Hepatocyte (in vitro differentiated cells): ENCODE results near the gene ZNF223. TPM values are rescaled to one million over a fixed set of nuclear protein-coding genes. Genes with fewer than 3 reads are reported as not detected.

ENCODE experiments used
- DNase-seq: peaks from one replicate; pipeline ENCODE4 v3.0.0-alpha.2; 2016; ENCODE audit warnings: low spot score
- H2AFZ ChIP-seq: fragments of 200-600 bp; sonication (generic); 2 replicates; pipeline ENCODE4 v1.6.0; 2016; ENCODE audit warnings: antibody characterized with exemption, mild to moderate bottlenecking
- H3K27ac ChIP-seq: fragments of 200-600 bp; sonication (generic); 2 replicates; pipeline ENCODE4 v1.5.1; 2016; ENCODE audit warnings: mild to moderate bottlenecking
- H3K27me3 ChIP-seq: fragments of 200-600 bp; sonication (generic); 2 replicates; pipeline ENCODE4 v1.6.1; 2016
- H3K36me3 ChIP-seq: fragments of 200-600 bp; sonication (generic); replicated peaks from 2 replicates; pipeline ENCODE4 v1.5.1; 2016; ENCODE audit warnings: low read depth; ENCODE audit not compliant: insufficient read depth
- H3K4me1 ChIP-seq: fragments of 200-600 bp; sonication (generic); 2 replicates; pipeline ENCODE4 v1.5.1; 2016; ENCODE audit warnings: mild to moderate bottlenecking, moderate library complexity; ENCODE audit not compliant: insufficient read depth
- H3K4me2 ChIP-seq: fragments of 200-600 bp; sonication (generic); 2 replicates; pipeline ENCODE4 v1.6.0; 2016
- H3K4me3 ChIP-seq: fragments of 200-600 bp; sonication (generic); 2 replicates; pipeline ENCODE4 v1.5.1; 2016; ENCODE audit warnings: mild to moderate bottlenecking
- H3K79me2 ChIP-seq: fragments of 200-600 bp; sonication (generic); 2 replicates; pipeline ENCODE4 v1.6.0; 2017; ENCODE audit warnings: mild to moderate bottlenecking
- H3K9me2 ChIP-seq: fragments of 200-600 bp; sonication (generic); replicated peaks from 2 replicates; pipeline ENCODE4 v1.6.0; 2017; ENCODE audit warnings: mild to moderate bottlenecking; ENCODE audit not compliant: insufficient read depth
- H3K9me3 ChIP-seq: fragments of 200-600 bp; sonication (generic); 2 replicates; pipeline ENCODE4 v1.5.1; 2016; ENCODE audit warnings: low read depth, mild to moderate bottlenecking
- H4K20me1 ChIP-seq: fragments of 200-600 bp; sonication (generic); 2 replicates; pipeline ENCODE4 v1.6.0; 2016; ENCODE audit warnings: mild to moderate bottlenecking; ENCODE audit not compliant: insufficient read depth, poor library complexity, severe bottlenecking
- EZH2 ChIP-seq: fragments of 200-600 bp; sonication (generic); IDR thresholded peaks from 2 replicates; pipeline ENCODE4 v1.6.1; 2016; ENCODE audit warnings: antibody characterized with exemption, mild to moderate bottlenecking, borderline replicate concordance
- EZH2phosphoT487 ChIP-seq: fragments of 200-600 bp; sonication (generic); IDR thresholded peaks from one replicate; pipeline ENCODE4 v1.6.1; 2018; ENCODE audit warnings: antibody characterized with exemption, mild to moderate bottlenecking, low read depth, moderate library complexity; ENCODE audit not compliant: unreplicated experiment, severe bottlenecking
- WGBS: methylation state at CpG from one replicate; pipeline ENCODE4 v1.1.6; 2016; ENCODE audit warnings: low lambda C conversion rate; ENCODE audit errors: missing lambda C conversion rate; 5-methylcytosine and 5-hydroxymethylcytosine counted together
- polyA plus RNA-seq: library from polyadenylated mRNA; unstranded; fragments of >200 nt; fragmentation: Nextera tagmentation; extraction: Ambion mirVana; gene quantifications from 2 replicates; pipeline ENCODE4 v1.2.1, GENCODE V29; 2016
- small RNA-seq: library from RNA; depleted of rRNA; stranded (forward); fragments of <200 nt; gene quantifications from one replicate; pipeline ENCODE3, GENCODE V24; 2014
- total RNA-seq: library from RNA; depleted of rRNA; stranded (reverse); fragments of >200 nt; gene quantifications from 2 replicates; pipeline ENCODE4 v1.2.3, GENCODE V29; 2014
- TF ChIP-seq, protein P1 (sequence below): fragments of 200-600 bp; sonication (generic); IDR thresholded peaks from 2 replicates; pipeline ENCODE4 v1.5.1; 2016; ENCODE audit warnings: antibody characterized with exemption, mild to moderate bottlenecking; ENCODE audit not compliant: poor library complexity

The ZNF223 gene
- total and polyA plus RNA-seq, 2 experiments from 2014 or later, result 5.8 to 12.9 TPM

DNA sequence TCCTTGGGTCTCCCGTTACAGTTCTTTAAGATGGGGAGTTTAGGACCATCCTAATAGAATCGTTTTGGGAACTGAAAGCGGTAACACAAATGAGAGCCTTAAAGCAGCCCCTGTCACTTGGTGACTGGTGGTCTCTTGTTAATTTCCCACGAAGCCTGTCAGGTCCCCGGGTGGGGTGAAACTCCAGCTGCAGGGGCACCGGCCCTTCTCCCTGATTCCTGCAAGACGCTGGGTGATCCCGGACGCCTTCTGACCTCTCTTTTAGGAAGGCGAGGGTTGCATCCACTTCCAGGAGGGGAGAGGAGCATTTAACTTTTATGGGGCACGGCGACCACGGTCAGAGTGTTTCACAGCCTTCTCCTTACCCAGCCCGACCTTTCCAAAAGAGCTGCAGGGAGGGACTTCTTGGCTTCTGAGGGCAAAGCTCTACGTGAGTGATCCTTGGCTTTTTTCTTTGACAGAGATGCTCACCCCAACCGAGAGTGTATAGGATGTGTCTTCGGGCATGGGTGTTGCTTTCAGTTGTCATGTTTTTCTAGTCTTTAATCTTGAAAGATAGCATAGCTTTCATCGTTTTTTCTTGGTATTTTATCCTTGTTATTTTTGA is 62.1 kb downstream of the ZNF223 start:
- H3K4me1 ChIP-seq, result peaks cover 5% of the 10 kb centered on the region
- H4K20me1 ChIP-seq, result no peaks in the 10 kb centered on the region
- H3K4me3 ChIP-seq, result peak overlapping the region; percentile 53
- 7% methylated on average over 18 of the region's 18 CpGs for WGBS
- TF ChIP-seq, protein P1, sequence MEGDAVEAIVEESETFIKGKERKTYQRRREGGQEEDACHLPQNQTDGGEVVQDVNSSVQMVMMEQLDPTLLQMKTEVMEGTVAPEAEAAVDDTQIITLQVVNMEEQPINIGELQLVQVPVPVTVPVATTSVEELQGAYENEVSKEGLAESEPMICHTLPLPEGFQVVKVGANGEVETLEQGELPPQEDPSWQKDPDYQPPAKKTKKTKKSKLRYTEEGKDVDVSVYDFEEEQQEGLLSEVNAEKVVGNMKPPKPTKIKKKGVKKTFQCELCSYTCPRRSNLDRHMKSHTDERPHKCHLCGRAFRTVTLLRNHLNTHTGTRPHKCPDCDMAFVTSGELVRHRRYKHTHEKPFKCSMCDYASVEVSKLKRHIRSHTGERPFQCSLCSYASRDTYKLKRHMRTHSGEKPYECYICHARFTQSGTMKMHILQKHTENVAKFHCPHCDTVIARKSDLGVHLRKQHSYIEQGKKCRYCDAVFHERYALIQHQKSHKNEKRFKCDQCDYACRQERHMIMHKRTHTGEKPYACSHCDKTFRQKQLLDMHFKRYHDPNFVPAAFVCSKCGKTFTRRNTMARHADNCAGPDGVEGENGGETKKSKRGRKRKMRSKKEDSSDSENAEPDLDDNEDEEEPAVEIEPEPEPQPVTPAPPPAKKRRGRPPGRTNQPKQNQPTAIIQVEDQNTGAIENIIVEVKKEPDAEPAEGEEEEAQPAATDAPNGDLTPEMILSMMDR, result no peak
- TF ChIP-seq EZH2 (no peak), EZH2phosphoT487 (no peak)
- no peaks in the 10 kb centered on the region for H3K27me3 ChIP-seq
- peak overlapping the region; percentile 67 for H2AFZ ChIP-seq
- H3K4me2 ChIP-seq, result peak overlapping the region; percentile 87
- H3K9me3 ChIP-seq, result peaks cover 3% of the 10 kb centered on the region
- peak overlapping the region; percentile 68 for H3K27ac ChIP-seq
- DNase-seq, result no peak
- no peaks in the 10 kb centered on the region for H3K36me3 ChIP-seq
- peaks cover 18% of the 10 kb centered on the region for H3K79me2 ChIP-seq
- H3K9me2 ChIP-seq, result no peaks in the 10 kb centered on the region

Small RNA genes within 50 kb of the gene (small RNA-seq; reads per million reads assigned to genes)
- not detected for gene RNU6-902P

Other genes starting within 250 kb of the ZNF223 start
- 0.20 and 1.8 TPM in 2 replicates for gene LYPD5, start 249.6 kb upstream of the ZNF223 start, total RNA-seq
- gene LYPD5, start 249.6 kb upstream of the ZNF223 start, polyA plus RNA-seq, result 1.6 and 1.9 TPM in 2 replicates
- 7.6 and 10.7 TPM in 2 replicates for gene ZNF283, start 224.7 kb upstream of the ZNF223 start, total RNA-seq
- 1.8 and 2.1 TPM in 2 replicates for gene ZNF283, start 224.7 kb upstream of the ZNF223 start, polyA plus RNA-seq
- gene ZNF404, start 168.1 kb upstream of the ZNF223 start, total RNA-seq, result 4.9 and 5.2 TPM in 2 replicates
- 2.7 and 5.8 TPM in 2 replicates for gene ZNF404, start 168.1 kb upstream of the ZNF223 start, polyA plus RNA-seq
- gene ZNF45, start 116.8 kb upstream of the ZNF223 start, total RNA-seq, result 10.3 and 10.6 TPM in 2 replicates
- 5.1 and 6.3 TPM in 2 replicates for gene ZNF45, start 116.8 kb upstream of the ZNF223 start, polyA plus RNA-seq
- 7.1 and 8.2 TPM in 2 replicates for gene ZNF221, start 100.8 kb upstream of the ZNF223 start, total RNA-seq
- gene ZNF221, start 100.8 kb upstream of the ZNF223 start, polyA plus RNA-seq, result 1.1 and 2.7 TPM in 2 replicates
- 5.6 and 7.2 TPM in 2 replicates for gene ZNF155, start 67.8 kb upstream of the ZNF223 start, total RNA-seq
- 3.2 and 5.3 TPM in 2 replicates for gene ZNF155, start 67.8 kb upstream of the ZNF223 start, polyA plus RNA-seq
- 4.4 and 5.9 TPM in 2 replicates for gene ZNF230, start 49.1 kb upstream of the ZNF223 start, total RNA-seq
- gene ZNF230, start 49.1 kb upstream of the ZNF223 start, polyA plus RNA-seq, result 3.7 and 4.3 TPM in 2 replicates
- 5.3 and 6.3 TPM in 2 replicates for gene ZNF222, start 26.7 kb upstream of the ZNF223 start, total RNA-seq
- 1.6 and 1.8 TPM in 2 replicates for gene ZNF222, start 26.7 kb upstream of the ZNF223 start, polyA plus RNA-seq
- gene ZNF284, start 20.1 kb downstream of the ZNF223 start, total RNA-seq, result 2.6 and 2.9 TPM in 2 replicates
- gene ZNF284, start 20.1 kb downstream of the ZNF223 start, polyA plus RNA-seq, result 0.87 and 1.4 TPM in 2 replicates
- gene ZNF224, start 42.3 kb downstream of the ZNF223 start, total RNA-seq, result 24.8 and 25.9 TPM in 2 replicates
- 17.6 and 20.8 TPM in 2 replicates for gene ZNF224, start 42.3 kb downstream of the ZNF223 start, polyA plus RNA-seq
- gene ZNF225, start 61.4 kb downstream of the ZNF223 start, total RNA-seq, result 4.1 TPM in 2 replicates
- 1.2 and 2.9 TPM in 2 replicates for gene ZNF225, start 61.4 kb downstream of the ZNF223 start, polyA plus RNA-seq
- 8.6 and 9.9 TPM in 2 replicates for gene ZNF234, start 89.5 kb downstream of the ZNF223 start, total RNA-seq
- gene ZNF234, start 89.5 kb downstream of the ZNF223 start, polyA plus RNA-seq, result 4.1 and 6.7 TPM in 2 replicates
- 22.6 and 30.9 TPM in 2 replicates for gene ZNF226, start 113.1 kb downstream of the ZNF223 start, total RNA-seq
- gene ZNF226, start 113.1 kb downstream of the ZNF223 start, polyA plus RNA-seq, result 30.9 and 31.2 TPM in 2 replicates
- 13.6 and 15.4 TPM in 2 replicates for gene ZNF227, start 160.5 kb downstream of the ZNF223 start, total RNA-seq
- 8.2 and 8.6 TPM in 2 replicates for gene ZNF227, start 160.5 kb downstream of the ZNF223 start, polyA plus RNA-seq
- gene ZNF233, start 207.8 kb downstream of the ZNF223 start, total RNA-seq, result 2.4 and 2.6 TPM in 2 replicates
- 0.66 and 2.8 TPM in 2 replicates for gene ZNF233, start 207.8 kb downstream of the ZNF223 start, polyA plus RNA-seq